Psoas muscle (tissue), 8 donors: ENCODE data around the gene TGM2. TPM values are rescaled to one million over a fixed set of nuclear protein-coding genes. Genes with fewer than 3 reads are reported as not detected.

Experiments used
- ATAC-seq, 4 donors: fragments of 200-7000 bp; cut with Tn5 transposase; one replicate each; pipeline ENCODE4 v1.9.1; 2020; ENCODE audit warnings: moderate library complexity in 3 of 4, mild to moderate bottlenecking in 2 of 4
- DNase-seq, 2 donors: peaks; one replicate each; pipeline ENCODE4 v3.0.0-alpha.2; 2020
- H3K27ac ChIP-seq: fragments of 200-600 bp; one replicate; pipeline ENCODE4 v1.8.0; 2022
- H3K27me3 ChIP-seq, 3 donors: fragments of 200-600 bp in 1 of 3; one replicate each; pipeline versions ENCODE4 v1.6.1 to v1.8.0; 2013 to 2022; ENCODE audit warnings: low read length in 2 of 3, mild to moderate bottlenecking in 2 of 3, moderate library complexity in 1 of 3; ENCODE audit not compliant: insufficient read depth in 3 of 3
- H3K36me3 ChIP-seq, 2 donors: fragments of 200-600 bp in 1 of 2; one replicate each; pipeline versions ENCODE4 v1.6.1 to v1.8.0; 2013 to 2022; ENCODE audit warnings: low read depth in 1 of 2, mild to moderate bottlenecking in 1 of 2, moderate library complexity in 1 of 2; ENCODE audit not compliant: insufficient read depth in 1 of 2
- H3K4me1 ChIP-seq: fragments of 200-600 bp; one replicate; pipeline ENCODE4 v1.8.0; 2022
- H3K4me3 ChIP-seq: fragments of 200-600 bp; one replicate; pipeline ENCODE4 v1.8.0; 2022; ENCODE audit warnings: mild to moderate bottlenecking
- H3K9me3 ChIP-seq: fragments of 200-600 bp; one replicate; pipeline ENCODE4 v1.8.0; 2022
- WGBS, 3 donors: extraction: QIAGEN DNeasy Blood & Tissue Kit; methylation state at CpG; one replicate each; pipeline versions ENCODE4 v1.1.6 to v1.1.7; 2013; 5-methylcytosine and 5-hydroxymethylcytosine counted together
- intact Hi-C, 2 donors: fragments of 100-400 bp; cut with DNase I; formaldehyde crosslinking; loops; one replicate each; pipeline versions ENCODE4 v1.11.0 to v1.14.2; 2022
- polyA plus RNA-seq, 3 donors: library from polyadenylated mRNA; stranded (reverse); fragments of 200-250 nt; gene quantifications; one replicate each; pipeline ENCODE4 v1.2.3, GENCODE V29; 2013
- total RNA-seq, 4 donors: library from RNA; stranded (reverse); fragmentation: NEBNext Ultra II Directional in 2 of 4; extraction: Animal tissue kit (Norgen Biotek cat#: 25700) in 2 of 4; gene quantifications; one replicate each; pipeline versions ENCODE4 v1.2.1 to v1.2.4, GENCODE V29; 2021 to 2023
- TF ChIP-seq, protein P1 (sequence below): fragments of 200-600 bp; IDR thresholded peaks from one replicate; pipeline ENCODE4 v1.8.0; 2022; ENCODE audit warnings: antibody characterized with exemption
- donor health status: healthy with polysubstance abuse.
- donor health status: DM: no; HTN: no; CAD: no; lungs with moderate emphysema.
- donor health status: Bipolar disorder and iron deficiency.
- donor health status: healthy.
- donor health status: DM: yes; HTN: yes; CAD: no.
- donor health status: DM: no; HTN: no; CAD: no.
- donor health status: DM: no; HTN: no; CAD: no.
- donor health status: DM: yes; HTN: yes; CAD: no.

The TGM2 gene
- total and polyA plus RNA-seq, 7 donors: 23.6 to 235 (median 117) TPM

DNA sequence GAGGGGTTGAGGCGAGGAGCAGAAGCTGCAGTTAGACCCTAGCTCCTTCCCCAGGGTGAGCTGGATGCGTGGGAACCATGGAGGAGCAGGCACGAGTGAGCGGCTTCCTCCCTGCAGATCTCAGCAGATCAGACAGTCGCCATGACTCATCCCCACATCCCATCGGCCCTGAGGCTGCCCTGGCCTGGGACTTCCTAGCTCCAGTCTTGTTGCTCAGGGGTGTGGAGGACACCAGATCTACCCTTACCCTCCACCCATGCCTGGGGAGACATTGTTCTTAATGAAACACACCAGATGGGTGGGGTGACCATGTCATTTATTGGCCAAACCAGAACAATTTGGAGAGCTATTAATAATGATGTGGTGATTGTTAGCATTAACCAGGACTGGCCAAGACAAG, 36.3 kb upstream of the TGM2 start:
- TF ChIP-seq, protein P1, sequence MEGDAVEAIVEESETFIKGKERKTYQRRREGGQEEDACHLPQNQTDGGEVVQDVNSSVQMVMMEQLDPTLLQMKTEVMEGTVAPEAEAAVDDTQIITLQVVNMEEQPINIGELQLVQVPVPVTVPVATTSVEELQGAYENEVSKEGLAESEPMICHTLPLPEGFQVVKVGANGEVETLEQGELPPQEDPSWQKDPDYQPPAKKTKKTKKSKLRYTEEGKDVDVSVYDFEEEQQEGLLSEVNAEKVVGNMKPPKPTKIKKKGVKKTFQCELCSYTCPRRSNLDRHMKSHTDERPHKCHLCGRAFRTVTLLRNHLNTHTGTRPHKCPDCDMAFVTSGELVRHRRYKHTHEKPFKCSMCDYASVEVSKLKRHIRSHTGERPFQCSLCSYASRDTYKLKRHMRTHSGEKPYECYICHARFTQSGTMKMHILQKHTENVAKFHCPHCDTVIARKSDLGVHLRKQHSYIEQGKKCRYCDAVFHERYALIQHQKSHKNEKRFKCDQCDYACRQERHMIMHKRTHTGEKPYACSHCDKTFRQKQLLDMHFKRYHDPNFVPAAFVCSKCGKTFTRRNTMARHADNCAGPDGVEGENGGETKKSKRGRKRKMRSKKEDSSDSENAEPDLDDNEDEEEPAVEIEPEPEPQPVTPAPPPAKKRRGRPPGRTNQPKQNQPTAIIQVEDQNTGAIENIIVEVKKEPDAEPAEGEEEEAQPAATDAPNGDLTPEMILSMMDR: no peak
- H3K9me3 ChIP-seq: no peaks in the 10 kb centered on the region
- WGBS, 3 donors: 63 to 79% (median 72%) methylated on average over 6 of the region's 6 CpGs
- no peak overlapping the region for H3K27ac ChIP-seq
- peaks cover 0 to 3% (median 0%) of the 10 kb centered on the region in 3 donors for H3K27me3 ChIP-seq
- no peak for ATAC-seq
- no peak overlapping the region for H3K4me3 ChIP-seq
- peak; percentile 40 to 67 for DNase-seq
- intact Hi-C loops: no loop called here
- no peaks in the 10 kb centered on the region for H3K36me3 ChIP-seq
- no peaks in the 10 kb centered on the region for H3K4me1 ChIP-seq

DNA sequence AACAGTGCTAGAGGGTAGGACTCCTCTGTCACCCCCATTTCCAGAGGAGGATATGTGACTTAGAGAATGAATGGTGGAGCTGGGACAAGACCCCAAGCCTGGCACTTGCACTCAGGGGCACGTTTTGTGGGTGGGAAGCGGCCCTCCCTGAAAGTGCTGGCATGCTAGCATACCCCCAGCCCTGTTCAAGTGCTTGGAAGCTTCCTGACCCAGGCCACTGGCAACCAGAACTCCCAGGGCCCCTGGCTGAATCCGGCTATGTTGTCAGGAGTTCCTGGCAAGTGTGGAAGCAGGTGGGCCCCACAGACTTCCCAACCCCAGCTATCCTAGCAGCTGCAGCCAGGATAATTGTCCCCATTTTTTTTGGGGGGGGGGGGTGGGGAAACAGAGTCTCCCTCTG, 35.6 kb upstream of the TGM2 start:
- Histone ChIP-seq H3K27ac (no peak overlapping the region), H3K4me1 (no peaks in the 10 kb centered on the region), H3K36me3 (no peaks in the 10 kb centered on the region), H3K9me3 (no peaks in the 10 kb centered on the region), H3K27me3 (peaks cover 0 to 9% (median 0%) of the 10 kb centered on the region in 3 donors), H3K4me3 (no peak overlapping the region)
- ATAC-seq: no peak
- intact Hi-C loops: no loop called here
- TF ChIP-seq, protein P1: no peak
- WGBS, 3 donors: 78 to 80% (median 78%) methylated on average over 3 of the region's 3 CpGs
- DNase-seq: no peak

DNA sequence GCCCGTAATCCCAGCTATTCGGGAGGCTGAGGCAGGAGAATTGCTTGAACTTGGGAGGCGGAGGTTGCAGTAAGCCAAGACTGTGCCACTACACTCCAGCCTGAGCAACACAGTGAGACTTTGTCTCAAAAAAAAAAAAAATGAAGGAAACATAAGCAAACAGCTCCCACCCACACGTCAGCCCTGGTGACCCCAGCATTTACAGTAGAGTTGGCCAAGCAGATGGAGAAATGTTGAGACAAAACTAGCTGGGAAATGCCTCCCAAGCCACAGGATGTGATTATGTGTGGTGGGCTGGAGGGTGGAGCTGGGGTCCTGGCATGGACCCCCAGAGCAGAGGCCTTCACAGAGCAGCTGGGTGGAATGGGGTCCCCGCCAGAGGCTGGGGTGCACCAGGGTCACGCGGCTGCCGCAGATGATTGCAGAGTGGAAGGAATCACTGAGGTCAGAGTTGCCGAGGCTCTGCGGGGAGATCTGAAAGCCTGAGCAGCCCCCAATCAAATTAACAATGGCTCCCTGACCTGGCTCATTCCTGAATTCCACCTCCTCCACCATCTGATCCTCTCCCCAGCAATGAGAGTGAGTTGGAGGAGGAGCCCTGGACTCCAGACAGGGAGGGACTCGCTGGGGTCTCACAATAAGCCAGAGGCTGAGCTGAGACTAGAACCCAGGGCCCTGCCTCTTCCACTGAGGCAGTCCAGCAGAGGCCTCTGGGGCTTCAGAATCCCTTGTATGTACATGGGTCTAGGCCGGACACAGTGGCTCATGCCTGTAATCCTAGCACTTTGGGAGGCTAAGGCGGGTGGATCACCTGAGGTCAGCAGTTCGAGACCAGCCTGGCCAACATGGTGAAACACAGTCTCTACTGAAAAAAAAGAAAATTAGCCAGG, 34.7 kb upstream of the TGM2 start:
- no peak for ATAC-seq
- TF ChIP-seq, protein P1: no peak
- Histone ChIP-seq H3K36me3 (no peaks in the 10 kb centered on the region), H3K4me3 (no peak overlapping the region), H3K4me1 (no peaks in the 10 kb centered on the region), H3K27me3 (peaks cover 0 to 10% (median 0%) of the 10 kb centered on the region in 3 donors), H3K9me3 (no peaks in the 10 kb centered on the region), H3K27ac (no peak overlapping the region)
- no peak for DNase-seq
- 87 to 89% (median 88%) methylated on average over 14 of the region's 14 CpGs for WGBS, 3 donors
- intact Hi-C loops: no loop called here

DNA sequence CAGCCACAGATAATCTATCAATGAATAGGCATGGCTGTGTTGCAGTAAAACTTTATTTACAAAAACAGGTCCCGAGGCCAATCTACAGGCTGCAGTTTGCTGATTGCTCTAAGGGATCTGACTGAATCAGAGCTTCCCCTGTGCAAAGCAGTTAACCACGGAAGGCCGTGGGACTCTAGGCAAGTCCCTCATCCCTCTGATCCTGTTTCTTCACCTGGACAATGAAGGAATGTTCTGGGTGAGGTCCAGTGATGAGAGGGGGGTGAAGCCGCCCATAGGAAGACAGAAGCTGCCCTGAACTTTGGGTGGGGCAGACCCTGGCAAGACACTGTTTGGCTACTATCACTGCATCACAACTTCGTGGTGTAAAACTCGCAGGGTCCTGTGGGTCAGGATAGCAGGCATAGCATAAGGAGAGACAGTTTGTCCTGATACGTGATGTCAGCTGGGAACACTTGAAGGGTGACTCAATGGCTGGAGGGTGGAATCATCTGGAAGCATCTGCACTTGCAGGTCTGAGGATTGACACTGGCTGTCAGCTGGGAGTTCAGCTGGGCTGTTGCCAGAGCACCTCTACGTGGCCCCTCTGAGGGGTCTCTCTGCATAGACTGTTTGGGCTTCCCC, 33.3 kb upstream of the TGM2 start:
- intact Hi-C loops: no loop called here
- TF ChIP-seq, protein P1: no peak
- H3K36me3 ChIP-seq: no peaks in the 10 kb centered on the region
- H3K27ac ChIP-seq: no peak overlapping the region
- no peaks in the 10 kb centered on the region for H3K9me3 ChIP-seq
- no peak for DNase-seq
- no peaks in the 10 kb centered on the region for H3K4me1 ChIP-seq
- H3K27me3 ChIP-seq: peaks cover 0 to 10% (median 0%) of the 10 kb centered on the region in 3 donors
- no peak for ATAC-seq
- H3K4me3 ChIP-seq: no peak overlapping the region
- WGBS, 3 donors: 79 to 83% (median 79%) methylated on average over 8 of the region's 8 CpGs
